ENCODE results near the gene SPATA33.
A peak's percentile ranks its signal among the peaks of the same experiment; 100 is the strongest.

The SPATA33 gene

GRCh38 chr16:89711601-89712273 is 54.1 kb downstream of the SPATA33 start:
- Histone ChIP-seq H3K9ac (ENCODE audit: insufficient read length) (peak overlapping the region; percentile 77), H3K27ac (no peak overlapping the region; the same call in 1 of the 2 replicates), H3K4me3 (peak overlapping the region; percentile 81), H3K9me3 (ENCODE audit: low read depth, low read length) (no peaks in the 10 kb centered on the region), H3K36me3 (ENCODE audit: insufficient read depth, low read length) (peaks cover 7% of the 10 kb centered on the region; the same call in 1 of the 2 replicates)
- TF ChIP-seq EZH2 (IDR thresholded peaks at IDR 0.05), result no peak
- peak; percentile 87 for TF ChIP-seq POLR2AphosphoS5 (IDR thresholded peaks at IDR 0.05; ENCODE audit: borderline replicate concordance, low read depth, low read length)
- no peak for DNase-seq (ENCODE audit: low read depth, low spot score)

GRCh38 chr16:89712274-89712781 is 54.7 kb downstream of the SPATA33 start:
- TF ChIP-seq EZH2 (IDR thresholded peaks at IDR 0.05) (no peak), FOXP2 (optimal IDR thresholded peaks at IDR 0.05; ENCODE audit: control extremely low read depth, extremely low read length, insufficient read depth) (no peak), POLR2AphosphoS5 (IDR thresholded peaks at IDR 0.05; ENCODE audit: borderline replicate concordance, low read depth, low read length) (no peak)
- DNase-seq (ENCODE audit: low read depth, low spot score), result no peak
- peak overlapping the region; percentile 77 for H3K9ac ChIP-seq (ENCODE audit: insufficient read length)
- peak overlapping the region; percentile 81 for H3K4me3 ChIP-seq
- H3K36me3 ChIP-seq (ENCODE audit: insufficient read depth, low read length), result peaks cover 7% of the 10 kb centered on the region; the same call in 1 of the 2 replicates
- H3K9me3 ChIP-seq (ENCODE audit: low read depth, low read length), result no peaks in the 10 kb centered on the region
- H3K27ac ChIP-seq, result no peak overlapping the region

GRCh38 chr16:89716493-89716892 is 58.9 kb downstream of the SPATA33 start:
- Histone ChIP-seq H3K4me3 (no peak overlapping the region), H3K36me3 (ENCODE audit: insufficient read depth, low read length) (peaks cover 7% of the 10 kb centered on the region; the same call in 1 of the 2 replicates), H3K9ac (ENCODE audit: insufficient read length) (no peak overlapping the region), H3K27ac (no peak overlapping the region), H3K9me3 (ENCODE audit: low read depth, low read length) (no peaks in the 10 kb centered on the region)
- TF ChIP-seq FOXP2 (optimal IDR thresholded peaks at IDR 0.05; ENCODE audit: control extremely low read depth, extremely low read length, insufficient read depth) (no peak), POLR2AphosphoS5 (IDR thresholded peaks at IDR 0.05; ENCODE audit: borderline replicate concordance, low read depth, low read length) (no peak), EZH2 (IDR thresholded peaks at IDR 0.05) (no peak)
- no peak for DNase-seq (ENCODE audit: low read depth, low spot score)

- DNase-seq (ENCODE audit: low read depth, low spot score), result no peak
- H3K4me3 ChIP-seq, result no peak overlapping the region
- no peak overlapping the region for H3K9ac ChIP-seq (ENCODE audit: insufficient read length)
- no peaks in the 10 kb centered on the region for H3K9me3 ChIP-seq (ENCODE audit: low read depth, low read length)
- no peak for TF ChIP-seq POLR2AphosphoS5 (IDR thresholded peaks at IDR 0.05; ENCODE audit: borderline replicate concordance, low read depth, low read length)
- no peak for TF ChIP-seq FOXP2 (optimal IDR thresholded peaks at IDR 0.05; ENCODE audit: control extremely low read depth, extremely low read length, insufficient read depth)
- no peak for TF ChIP-seq EZH2 (IDR thresholded peaks at IDR 0.05)
- no peak overlapping the region for H3K27ac ChIP-seq
- H3K36me3 ChIP-seq (ENCODE audit: insufficient read depth, low read length), result peaks cover 7% of the 10 kb centered on the region; the same call in 1 of the 2 replicates
Observed at GRCh38 chr16:89716916-89717687, 59.5 kb downstream of the SPATA33 start.

GRCh38 chr16:89717688-89718505 is 60.3 kb downstream of the SPATA33 start:
- no peaks in the 10 kb centered on the region for H3K9me3 ChIP-seq (ENCODE audit: low read depth, low read length)
- no peak overlapping the region for H3K4me3 ChIP-seq
- TF ChIP-seq EZH2 (IDR thresholded peaks at IDR 0.05) (no peak), POLR2AphosphoS5 (IDR thresholded peaks at IDR 0.05; ENCODE audit: borderline replicate concordance, low read depth, low read length) (no peak), FOXP2 (optimal IDR thresholded peaks at IDR 0.05; ENCODE audit: control extremely low read depth, extremely low read length, insufficient read depth) (no peak)
- H3K9ac ChIP-seq (ENCODE audit: insufficient read length), result no peak overlapping the region
- DNase-seq (ENCODE audit: low read depth, low spot score), result no peak
- H3K36me3 ChIP-seq (ENCODE audit: insufficient read depth, low read length), result peaks cover 7% of the 10 kb centered on the region; the same call in 1 of the 2 replicates
- no peak overlapping the region for H3K27ac ChIP-seq

Measured in SK-N-MC (cell line).